GM21515 (cell line): Measurements from ENCODE around the gene MTHFS.

Experiments
- ATAC-seq: cut with Tn5 transposase; IDR thresholded peaks from one replicate; pipeline ENCODE4 v1.9.1; 2021; ENCODE audit not compliant: unreplicated experiment

The MTHFS gene

DNA sequence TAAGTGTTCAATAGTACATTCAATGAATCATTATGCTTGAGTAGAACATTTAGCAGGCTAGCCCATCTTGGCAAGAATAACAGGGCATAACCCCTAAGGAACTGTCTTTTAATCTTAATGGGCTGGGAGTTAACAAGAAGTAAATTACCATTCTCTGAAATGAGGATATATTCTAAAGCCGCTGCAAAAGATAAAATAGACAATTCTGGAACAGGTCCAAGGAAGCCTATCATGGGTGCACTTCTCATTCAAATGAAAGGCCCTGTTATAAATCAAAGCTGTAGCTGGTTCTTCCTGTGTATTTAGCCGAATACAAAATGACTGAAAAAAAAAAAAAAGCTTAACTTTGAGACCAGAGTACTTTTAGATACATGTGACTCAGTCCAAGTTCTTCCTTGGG is 15.6 kb downstream of the MTHFS start:
- ATAC-seq = no peak

- no peak for ATAC-seq
Observed at GRCh38 chr15:79878078-79878705, 18.6 kb downstream of the MTHFS start.

- no peak for ATAC-seq
Observed at GRCh38 chr15:79875213-79875612, 21.6 kb downstream of the MTHFS start.

DNA sequence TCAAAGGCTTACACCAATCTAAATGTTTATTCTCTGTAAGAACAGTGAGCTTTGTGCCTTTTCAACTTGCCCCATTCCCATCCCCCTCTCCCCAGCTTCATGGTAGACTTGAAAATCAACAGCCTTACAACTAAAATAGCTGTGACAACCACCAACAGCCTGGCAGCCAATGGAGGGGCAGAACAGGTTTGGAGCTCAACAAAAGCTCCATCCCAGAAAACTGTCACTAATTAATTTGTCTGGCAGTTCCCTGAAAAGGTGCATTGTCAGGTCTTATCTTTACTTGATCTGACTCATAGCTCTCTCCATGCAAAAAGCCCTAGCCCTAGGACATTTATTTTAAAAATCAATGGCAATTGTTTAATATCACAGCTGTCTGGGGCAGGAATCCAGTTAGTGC is 22.6 kb downstream of the MTHFS start:
- no peak for ATAC-seq

GRCh38 chr15:79872358-79873017 is 24.3 kb downstream of the MTHFS start:
- ATAC-seq = no peak

- no peak for ATAC-seq
Observed at GRCh38 chr15:79868554-79868953, 28.3 kb downstream of the MTHFS start.

DNA sequence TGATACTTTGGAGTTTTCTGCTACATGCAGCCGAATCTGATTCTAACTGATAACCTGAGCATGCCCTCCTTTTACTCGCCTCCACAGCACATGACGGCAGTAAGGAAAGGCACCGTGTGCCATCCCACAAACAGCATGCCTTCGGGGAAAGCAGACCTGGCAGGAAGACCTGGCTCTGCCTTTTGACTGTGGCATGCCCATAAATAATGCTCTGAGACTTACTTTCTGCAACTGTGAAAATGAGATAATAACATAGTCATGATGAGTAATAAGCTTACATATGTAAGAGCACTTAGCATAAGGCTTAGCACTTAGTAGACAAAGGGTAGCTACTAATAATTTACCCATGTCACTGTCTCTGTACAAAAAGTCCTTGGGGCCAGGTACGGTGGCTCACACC is 32.9 kb downstream of the MTHFS start:
- no peak for ATAC-seq

DNA sequence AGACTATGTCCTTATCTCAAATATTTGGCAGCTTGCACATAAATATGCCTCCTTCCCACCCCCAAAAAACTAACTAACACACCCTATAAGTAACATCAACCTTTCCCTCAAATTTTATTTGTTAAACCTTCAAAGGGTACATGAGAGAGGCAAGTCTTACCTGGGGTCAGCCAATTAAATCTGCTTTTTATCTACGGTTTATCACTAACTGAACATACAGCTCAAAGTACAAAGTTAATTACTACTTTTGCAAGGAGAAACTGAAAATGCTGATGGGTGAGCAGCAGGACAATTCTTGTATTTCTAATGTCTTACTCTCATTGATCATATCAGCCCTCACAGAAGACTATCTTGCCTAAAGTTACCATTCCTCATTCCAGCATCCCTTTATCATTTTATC is 34.6 kb downstream of the MTHFS start:
- no peak for ATAC-seq

DNA sequence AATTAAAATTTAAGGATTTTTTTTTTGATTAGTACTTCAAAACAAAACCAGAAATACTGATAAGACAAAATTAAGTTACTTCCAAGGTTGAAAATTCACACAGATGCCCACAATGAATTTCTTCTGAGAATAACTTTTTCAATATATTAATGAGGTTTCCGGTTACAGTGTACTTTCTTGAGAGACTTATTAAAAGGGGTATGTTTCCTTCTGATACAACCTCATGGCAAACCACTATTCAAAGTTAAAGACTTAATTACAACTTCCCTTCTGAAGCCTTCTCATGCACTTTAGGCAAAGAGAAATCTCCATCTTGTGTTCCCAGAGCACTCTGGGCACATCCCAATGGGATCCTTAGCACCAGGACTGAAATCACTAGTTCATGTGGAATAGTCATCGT is 36.2 kb downstream of the MTHFS start:
- ATAC-seq = no peak

GRCh38 chr15:79858469-79858868 is 38.3 kb downstream of the MTHFS start:
- no peak for ATAC-seq

GRCh38 chr15:79853492-79854328 is 43.1 kb downstream of the MTHFS start:
- ATAC-seq = peak; percentile 89

GRCh38 chr15:79849789-79850188 is 47.0 kb downstream of the MTHFS start:
- ATAC-seq = no peak

DNA sequence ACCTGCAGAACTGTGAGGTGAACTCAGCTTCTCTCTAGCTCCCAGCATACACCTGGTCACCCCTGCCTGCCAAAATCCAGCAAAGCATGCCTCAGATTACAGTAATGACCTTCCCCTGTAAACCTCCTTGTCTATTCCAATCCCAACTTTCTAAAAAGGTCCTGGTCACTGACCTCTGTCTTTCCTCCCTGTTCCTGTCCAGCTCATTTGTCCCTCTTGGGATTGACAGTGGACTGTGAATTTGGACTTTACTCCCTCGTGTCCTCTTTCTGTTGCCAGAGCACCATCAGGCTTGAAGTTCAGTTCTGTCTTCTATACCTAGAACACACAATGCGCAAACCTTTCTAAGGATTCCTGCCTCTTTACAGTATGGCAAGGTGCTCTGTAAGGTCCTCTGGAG is 50.3 kb downstream of the MTHFS start:
- no peak for ATAC-seq

DNA sequence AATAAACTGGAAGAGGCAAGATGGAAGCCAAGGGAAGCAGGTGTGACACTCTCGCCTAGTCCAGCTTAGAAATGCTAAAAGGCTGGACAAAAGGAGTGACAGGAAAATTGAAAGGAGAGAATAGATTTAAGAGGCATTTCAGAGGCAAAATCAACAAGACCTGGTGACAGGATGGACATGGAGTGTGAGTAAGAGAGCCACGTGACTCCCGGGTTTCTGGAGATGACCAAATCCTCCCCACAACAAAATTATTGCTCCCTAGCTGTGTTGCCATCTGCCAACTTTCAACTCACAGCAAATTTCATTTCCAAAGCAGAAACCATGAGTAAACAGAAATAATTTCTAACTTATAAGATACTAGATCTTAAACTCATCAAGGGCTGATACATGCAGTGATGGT is 52.6 kb downstream of the MTHFS start:
- ATAC-seq = no peak

- no peak for ATAC-seq
Observed at GRCh38 chr15:79837846-79838245, 59.0 kb downstream of the MTHFS start.

- no peak for ATAC-seq
Observed at GRCh38 chr15:79834495-79834894, 62.3 kb downstream of the MTHFS start.

DNA sequence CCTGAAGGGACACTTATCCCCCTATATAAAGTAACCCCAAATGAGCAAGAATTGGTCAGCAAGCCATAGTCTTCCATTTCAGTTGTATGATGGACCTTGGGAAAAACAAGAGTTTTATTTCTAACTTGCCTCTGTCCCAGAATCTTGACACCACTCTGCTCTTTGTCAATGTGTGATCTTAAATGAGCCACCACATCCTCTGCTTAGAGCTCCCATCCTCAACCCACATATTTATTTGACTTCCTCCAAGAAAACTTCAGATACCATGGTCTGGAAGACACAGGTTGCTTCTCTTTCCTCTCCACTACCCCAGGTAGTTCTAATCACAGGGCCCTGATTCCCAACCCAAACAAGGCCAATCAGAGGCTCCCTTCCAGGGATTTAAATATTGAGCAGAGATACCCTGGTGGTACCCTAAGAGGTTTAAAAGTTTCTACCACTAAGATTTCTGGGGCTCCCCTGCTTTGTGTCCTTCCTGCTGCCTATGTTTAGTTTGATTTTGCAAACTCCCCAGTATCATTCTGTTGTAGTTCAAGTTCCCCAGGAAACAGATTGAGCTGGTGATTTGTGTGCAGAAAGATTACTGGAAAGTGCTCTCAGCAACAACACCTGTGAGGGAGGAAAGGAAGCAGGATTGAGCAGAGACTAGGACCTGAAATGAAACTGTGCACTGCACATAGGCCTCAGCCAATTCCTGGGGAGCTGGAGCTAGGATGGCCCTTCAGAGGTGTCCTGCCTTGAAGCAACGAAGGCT is 64.3 kb downstream of the MTHFS start:
- no peak for ATAC-seq

GRCh38 chr15:79831604-79832003 is 65.2 kb downstream of the MTHFS start:
- ATAC-seq = no peak

DNA sequence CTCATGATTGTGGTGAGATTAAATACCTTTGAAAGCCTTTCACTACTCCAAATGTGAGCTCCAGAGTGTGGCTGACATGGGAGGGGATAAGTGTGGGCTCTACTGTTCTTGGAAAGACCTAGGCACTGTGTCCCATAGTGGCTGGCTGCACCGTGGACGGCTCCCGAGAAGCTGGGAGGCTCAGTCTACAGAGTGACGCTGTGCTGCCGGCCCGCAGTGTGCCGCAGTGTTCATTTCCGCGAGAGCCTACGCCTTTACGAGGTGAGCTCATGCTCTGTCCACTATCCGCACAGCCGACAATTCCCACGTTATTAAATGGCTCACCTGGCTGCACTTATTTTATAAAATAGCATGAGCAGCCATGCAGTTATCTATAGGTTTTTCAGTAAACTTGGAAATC is 66.9 kb downstream of the MTHFS start:
- ATAC-seq = no peak

DNA sequence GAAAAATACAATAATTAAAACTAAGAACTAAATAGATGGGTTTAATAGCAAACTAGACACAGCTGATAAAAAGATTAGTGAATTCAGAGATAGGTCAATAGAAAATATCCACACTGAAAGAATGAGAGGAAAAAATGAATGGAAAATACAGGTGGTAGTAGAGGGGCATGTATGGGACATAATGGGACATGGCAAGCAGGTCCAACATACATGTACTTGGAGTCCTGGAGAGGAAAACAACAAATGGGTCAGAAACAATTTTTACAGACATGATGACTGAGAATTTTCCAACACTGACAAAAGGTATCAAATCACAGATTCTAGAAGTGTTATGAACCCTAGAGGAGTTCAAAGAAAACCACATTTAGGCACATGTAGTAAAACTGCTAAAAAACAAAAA is 68.4 kb downstream of the MTHFS start:
- no peak for ATAC-seq

- ATAC-seq = no peak
Observed at GRCh38 chr15:79826800-79827199, 70.0 kb downstream of the MTHFS start.
